Measurements from ENCODE around the gene DGKK. TPM values are rescaled to one million over a fixed set of nuclear protein-coding genes. Genes with fewer than 3 reads are reported as not detected.

Gene DGKK
- total RNA-seq, 2 donors from 2014 or later, result 0.06 TPM; not detected in 1

DNA sequence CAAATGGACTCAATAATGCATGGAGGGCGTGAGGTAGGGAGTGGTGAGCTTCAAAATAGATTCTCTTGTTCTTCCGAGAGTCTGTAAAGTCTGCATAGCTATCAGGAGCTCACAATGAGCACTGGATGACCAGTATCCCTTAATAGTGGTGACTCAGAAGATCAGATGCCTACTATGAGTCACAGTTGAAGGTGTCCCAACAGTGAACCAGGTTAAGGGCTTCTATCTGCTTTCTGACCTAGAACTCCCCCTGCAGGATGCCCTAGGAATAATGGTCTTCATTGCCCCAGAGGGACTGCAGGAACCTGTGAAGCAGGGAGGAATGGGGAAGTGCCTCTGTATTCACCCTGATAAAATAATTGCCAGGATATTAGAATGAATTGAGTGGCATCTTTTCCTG lies 22.1 kb downstream of the DGKK start:
- WGBS, result 94% methylated on average over 2 of the region's 2 CpGs
- Histone ChIP-seq H3K4me3 (no peak overlapping the region), H3K9me3 (no peaks in the 10 kb centered on the region), H3K4me1 (replicated peaks) (no peaks in the 10 kb centered on the region), H3K27me3 (replicated peaks; ENCODE audit: insufficient read depth) (no peaks in the 10 kb centered on the region), H3K27ac (no peak overlapping the region), H3K36me3 (no peaks in the 10 kb centered on the region)
- TF ChIP-seq, protein P1, sequence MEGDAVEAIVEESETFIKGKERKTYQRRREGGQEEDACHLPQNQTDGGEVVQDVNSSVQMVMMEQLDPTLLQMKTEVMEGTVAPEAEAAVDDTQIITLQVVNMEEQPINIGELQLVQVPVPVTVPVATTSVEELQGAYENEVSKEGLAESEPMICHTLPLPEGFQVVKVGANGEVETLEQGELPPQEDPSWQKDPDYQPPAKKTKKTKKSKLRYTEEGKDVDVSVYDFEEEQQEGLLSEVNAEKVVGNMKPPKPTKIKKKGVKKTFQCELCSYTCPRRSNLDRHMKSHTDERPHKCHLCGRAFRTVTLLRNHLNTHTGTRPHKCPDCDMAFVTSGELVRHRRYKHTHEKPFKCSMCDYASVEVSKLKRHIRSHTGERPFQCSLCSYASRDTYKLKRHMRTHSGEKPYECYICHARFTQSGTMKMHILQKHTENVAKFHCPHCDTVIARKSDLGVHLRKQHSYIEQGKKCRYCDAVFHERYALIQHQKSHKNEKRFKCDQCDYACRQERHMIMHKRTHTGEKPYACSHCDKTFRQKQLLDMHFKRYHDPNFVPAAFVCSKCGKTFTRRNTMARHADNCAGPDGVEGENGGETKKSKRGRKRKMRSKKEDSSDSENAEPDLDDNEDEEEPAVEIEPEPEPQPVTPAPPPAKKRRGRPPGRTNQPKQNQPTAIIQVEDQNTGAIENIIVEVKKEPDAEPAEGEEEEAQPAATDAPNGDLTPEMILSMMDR (IDR thresholded peaks at IDR 0.05), result no peak
- TF ChIP-seq POLR2AphosphoS5 (IDR thresholded peaks at IDR 0.05) (no peak), POLR2A (IDR thresholded peaks at IDR 0.05) (no peak)
- intact Hi-C loops (cut with DNase I), result no loop called here
- DNase-seq (ENCODE audit: low spot score), result no peak

DNA sequence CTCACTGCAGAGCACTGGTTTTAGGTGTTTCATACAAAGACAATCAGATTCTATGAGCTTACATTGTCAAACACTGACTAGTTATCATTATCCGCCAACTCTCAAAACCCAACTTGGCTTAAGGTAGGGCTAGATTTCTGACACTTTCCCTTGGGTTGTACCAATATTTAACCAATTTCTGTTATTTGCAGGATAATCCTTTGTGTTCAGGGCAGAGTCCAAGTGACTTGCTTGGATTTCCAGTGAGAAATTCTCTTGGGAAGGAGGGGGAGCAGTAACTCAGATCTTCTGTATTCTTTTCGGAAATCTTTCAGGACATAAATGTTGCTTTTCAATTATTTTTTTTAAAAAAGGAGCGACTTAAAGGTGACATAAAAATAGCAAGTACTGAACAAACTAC lies 23.1 kb downstream of the DGKK start:
- Histone ChIP-seq H3K9me3 (no peaks in the 10 kb centered on the region), H3K4me3 (no peak overlapping the region), H3K36me3 (no peaks in the 10 kb centered on the region), H3K27ac (no peak overlapping the region), H3K27me3 (replicated peaks; ENCODE audit: insufficient read depth) (no peaks in the 10 kb centered on the region), H3K4me1 (replicated peaks) (no peaks in the 10 kb centered on the region)
- intact Hi-C loops (cut with DNase I), result no loop called here
- no peak for TF ChIP-seq POLR2AphosphoS5 (IDR thresholded peaks at IDR 0.05)
- TF ChIP-seq POLR2A (IDR thresholded peaks at IDR 0.05), result no peak
- TF ChIP-seq, protein P1 (IDR thresholded peaks at IDR 0.05), result no peak
- no peak for DNase-seq (ENCODE audit: low spot score)
- WGBS, result 95% methylated on average over 3 of the region's 3 CpGs

DNA sequence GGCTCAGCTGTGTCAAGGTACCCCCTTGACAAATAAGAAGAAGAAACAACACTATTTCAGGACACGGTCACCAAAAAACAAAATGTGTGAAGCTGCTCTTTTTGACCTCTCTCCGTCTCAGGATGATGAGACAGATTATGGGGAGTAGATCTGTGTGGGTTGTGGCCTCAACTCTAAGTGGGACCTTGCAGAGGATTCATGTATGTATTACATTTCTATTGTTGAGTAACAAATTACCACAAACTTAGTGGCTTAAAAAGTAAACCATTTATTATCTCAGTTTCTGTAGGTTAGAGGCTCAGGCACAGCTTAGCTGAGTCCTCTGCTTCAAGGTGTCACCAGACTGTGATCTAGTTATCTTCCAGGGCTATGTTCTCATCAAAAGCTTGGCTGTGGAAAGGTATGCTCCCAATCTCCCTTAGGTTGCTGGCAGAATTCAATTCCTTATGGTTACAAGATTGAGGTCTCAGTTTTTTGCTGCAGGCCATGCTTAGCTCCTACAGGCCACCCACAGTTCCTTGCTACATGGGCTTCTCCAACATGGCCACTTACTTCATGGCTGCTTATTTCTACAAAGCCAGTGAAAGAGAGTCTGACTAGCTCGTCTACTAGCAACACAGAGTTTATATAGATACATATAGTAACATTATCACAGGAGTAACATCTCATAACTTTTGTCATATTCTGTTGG lies 28.1 kb downstream of the DGKK start:
- intact Hi-C loops (cut with DNase I), result no loop called here
- Histone ChIP-seq H3K9me3 (no peaks in the 10 kb centered on the region), H3K4me1 (replicated peaks) (no peaks in the 10 kb centered on the region), H3K36me3 (no peaks in the 10 kb centered on the region), H3K27me3 (replicated peaks; ENCODE audit: insufficient read depth) (no peaks in the 10 kb centered on the region), H3K4me3 (no peak overlapping the region), H3K27ac (no peak overlapping the region)
- no peak for TF ChIP-seq POLR2A (IDR thresholded peaks at IDR 0.05)
- TF ChIP-seq, protein P1 (IDR thresholded peaks at IDR 0.05), result no peak
- no peak for TF ChIP-seq POLR2AphosphoS5 (IDR thresholded peaks at IDR 0.05)
- 80% methylated on average over 3 of the region's 3 CpGs for WGBS
- DNase-seq (ENCODE audit: low spot score), result no peak

DNA sequence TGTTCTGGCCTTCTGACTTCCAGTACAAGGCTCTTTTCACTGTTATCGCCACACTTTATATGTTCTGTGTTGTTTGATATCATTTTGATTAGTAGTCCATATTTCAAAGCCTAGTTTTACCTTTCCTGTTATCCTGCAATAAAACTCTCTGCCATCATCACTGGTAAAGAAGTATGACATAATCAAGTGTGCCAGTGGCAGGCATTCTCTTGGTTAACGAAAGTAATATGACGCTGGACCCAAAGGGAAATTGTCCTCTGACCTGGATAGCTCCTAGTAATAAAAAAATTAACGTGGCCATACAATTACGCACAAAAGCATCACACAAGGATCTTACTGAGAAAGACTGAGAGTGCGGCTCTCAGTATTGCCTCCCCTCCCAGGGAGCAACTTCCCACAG lies 33.8 kb downstream of the DGKK start:
- WGBS, result 89% methylated on average over 6 of the region's 6 CpGs
- TF ChIP-seq POLR2A (IDR thresholded peaks at IDR 0.05) (no peak), POLR2AphosphoS5 (IDR thresholded peaks at IDR 0.05) (no peak)
- TF ChIP-seq, protein P1 (IDR thresholded peaks at IDR 0.05), result no peak
- no peak overlapping the region for H3K4me3 ChIP-seq
- no peak overlapping the region for H3K27ac ChIP-seq
- intact Hi-C loops (cut with DNase I), result no loop called here
- DNase-seq (ENCODE audit: low spot score), result no peak
- H3K9me3 ChIP-seq, result no peaks in the 10 kb centered on the region
- no peaks in the 10 kb centered on the region for H3K36me3 ChIP-seq
- no peaks in the 10 kb centered on the region for H3K4me1 ChIP-seq (replicated peaks)
- no peaks in the 10 kb centered on the region for H3K27me3 ChIP-seq (replicated peaks; ENCODE audit: insufficient read depth)

DNA sequence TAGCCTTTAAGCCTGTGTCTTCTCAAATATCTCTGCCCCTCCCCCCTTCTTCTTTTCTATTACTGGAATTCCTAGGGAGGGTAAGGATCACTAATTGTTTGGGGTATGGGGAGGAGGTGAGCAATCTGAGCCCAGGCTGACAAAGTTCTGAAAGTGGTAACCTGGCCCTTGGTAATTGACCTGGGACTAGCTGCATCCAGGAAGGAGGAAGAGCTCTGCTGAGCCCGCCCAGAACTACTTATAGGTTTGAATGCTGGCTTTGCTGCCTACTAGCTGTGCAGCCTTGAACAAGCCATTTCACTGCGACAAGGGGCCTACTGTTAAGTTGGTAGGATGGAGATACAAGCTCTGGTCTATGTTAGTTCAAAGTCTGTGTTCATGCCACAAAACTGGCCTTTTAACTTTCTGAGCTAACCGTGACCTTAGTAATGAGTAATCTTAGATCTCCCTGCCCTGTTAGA lies 37.8 kb downstream of the DGKK start:
- Histone ChIP-seq H3K27me3 (replicated peaks; ENCODE audit: insufficient read depth) (no peaks in the 10 kb centered on the region), H3K9me3 (no peaks in the 10 kb centered on the region), H3K4me1 (replicated peaks) (no peaks in the 10 kb centered on the region), H3K36me3 (no peaks in the 10 kb centered on the region), H3K4me3 (no peak overlapping the region), H3K27ac (no peak overlapping the region)
- TF ChIP-seq POLR2A (IDR thresholded peaks at IDR 0.05) (no peak), POLR2AphosphoS5 (IDR thresholded peaks at IDR 0.05) (no peak)
- TF ChIP-seq, protein P1 (IDR thresholded peaks at IDR 0.05), result no peak
- intact Hi-C loops (cut with DNase I), result no loop called here
- DNase-seq (ENCODE audit: low spot score), result no peak
- 87% methylated on average over 3 of the region's 3 CpGs for WGBS

Data from prostate gland (tissue), 2 donors.